Measurements from ENCODE around the gene PROP1.
"Not testable (repeated sequence)": the region's sequence is repeated elsewhere in the genome, so short reads cannot be mapped to it uniquely, and the experiment has no call there.

PROP1 gene

DNA sequence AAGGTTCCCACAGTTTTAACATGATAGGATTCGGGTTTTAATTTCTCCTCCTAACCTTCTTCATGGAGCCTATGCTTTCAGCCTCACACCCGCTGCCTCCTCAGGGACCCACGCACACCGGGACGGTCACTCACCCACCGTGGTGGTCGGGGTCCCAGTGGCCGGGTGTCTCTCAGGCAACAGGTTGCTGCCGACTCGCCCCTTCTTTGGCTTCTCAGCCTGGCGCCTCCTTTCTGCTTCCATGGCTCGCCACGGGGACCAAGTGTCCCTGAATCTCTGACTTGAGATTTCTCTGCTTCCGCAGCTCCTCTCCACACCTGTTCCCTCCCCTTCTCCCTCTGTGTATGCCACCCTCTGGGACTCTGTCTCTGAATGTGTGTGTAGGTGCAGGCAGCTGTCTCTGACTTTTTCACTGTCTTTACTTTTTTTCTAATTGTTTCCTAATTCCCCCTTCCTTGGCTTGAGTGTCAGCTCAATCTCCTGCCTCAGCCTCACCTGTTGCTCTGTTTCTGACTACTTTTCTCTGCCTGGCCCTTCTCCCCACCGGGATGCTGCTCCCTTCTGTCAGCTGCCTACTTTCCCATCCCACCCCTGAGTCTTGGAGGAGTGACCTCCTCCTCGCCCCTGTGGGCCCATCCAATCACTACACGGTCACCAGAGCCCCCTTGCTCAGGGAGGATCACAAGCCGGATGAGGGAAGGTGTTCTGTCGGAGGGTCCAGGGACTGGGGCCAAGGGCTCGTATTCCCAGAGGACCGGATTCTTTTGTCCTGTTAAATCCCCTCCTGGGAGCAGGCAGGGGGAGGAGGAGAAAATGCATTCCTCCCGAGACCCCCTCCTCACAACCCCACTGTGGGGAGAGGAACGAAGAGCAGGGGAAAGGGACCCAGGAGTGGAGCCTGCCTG lies at the start of gene PROP1:
Gene PROP1, minus strand, starts transcription at position 552 of the 905 bp plus-strand sequence. Its CDS starts 309 bp downstream, at position 243.
- DNase-seq (ENCODE audit: low spot score), result no peak

DNA sequence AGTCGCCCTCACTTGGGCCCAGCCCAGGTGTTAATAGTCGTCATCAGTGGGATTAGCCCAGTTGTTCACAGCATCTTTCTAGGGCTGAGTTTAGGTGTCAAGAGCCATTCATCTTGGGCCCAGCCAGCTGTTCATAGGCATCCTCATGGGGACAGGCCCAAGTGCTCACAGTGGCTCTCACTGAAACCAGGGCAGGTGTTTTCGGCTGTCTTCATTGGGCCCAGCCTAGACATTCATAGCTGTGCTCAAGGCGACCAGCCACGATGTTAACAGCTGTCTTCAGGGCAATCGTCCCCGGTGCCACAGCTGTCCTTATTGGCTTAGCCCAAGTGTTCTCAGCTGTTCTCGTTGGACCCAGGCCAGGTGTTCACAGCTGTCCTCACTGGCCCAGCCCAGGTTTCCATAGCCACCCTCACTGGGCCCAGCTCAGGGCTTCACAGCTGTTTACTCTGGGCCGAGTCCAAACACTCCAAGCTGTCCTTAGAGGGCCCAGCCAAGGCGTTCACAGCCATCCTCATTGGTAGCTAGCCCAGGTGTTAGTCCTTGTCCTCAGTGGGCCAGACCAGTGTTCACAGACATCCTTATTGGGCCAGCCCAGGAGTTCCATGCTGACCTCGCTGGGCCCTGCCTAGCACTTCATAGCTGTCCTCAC lies 23.5 kb upstream of the PROP1 start:
- not testable (repeated sequence) for DNase-seq (ENCODE audit: low spot score)

DNA sequence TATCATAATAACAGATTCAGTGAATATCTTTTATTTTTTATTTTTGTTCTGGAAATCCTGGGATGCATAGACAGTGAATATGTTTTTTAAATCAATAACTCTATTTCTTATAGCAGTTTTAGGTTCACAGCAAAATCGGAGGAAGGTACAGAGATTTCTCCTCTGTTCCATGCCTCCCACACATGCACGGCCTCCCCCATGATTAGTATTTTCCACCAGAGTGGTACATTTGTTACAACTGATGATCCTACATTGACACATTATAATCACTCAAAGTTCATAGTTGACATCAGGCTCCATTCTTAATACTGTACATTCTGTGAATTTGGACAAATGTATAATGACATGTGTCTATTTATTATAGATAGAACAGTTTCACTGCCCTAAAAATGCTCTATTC lies 16.7 kb upstream of the PROP1 start:
- DNase-seq (ENCODE audit: low spot score), result not testable (repeated sequence)

DNA sequence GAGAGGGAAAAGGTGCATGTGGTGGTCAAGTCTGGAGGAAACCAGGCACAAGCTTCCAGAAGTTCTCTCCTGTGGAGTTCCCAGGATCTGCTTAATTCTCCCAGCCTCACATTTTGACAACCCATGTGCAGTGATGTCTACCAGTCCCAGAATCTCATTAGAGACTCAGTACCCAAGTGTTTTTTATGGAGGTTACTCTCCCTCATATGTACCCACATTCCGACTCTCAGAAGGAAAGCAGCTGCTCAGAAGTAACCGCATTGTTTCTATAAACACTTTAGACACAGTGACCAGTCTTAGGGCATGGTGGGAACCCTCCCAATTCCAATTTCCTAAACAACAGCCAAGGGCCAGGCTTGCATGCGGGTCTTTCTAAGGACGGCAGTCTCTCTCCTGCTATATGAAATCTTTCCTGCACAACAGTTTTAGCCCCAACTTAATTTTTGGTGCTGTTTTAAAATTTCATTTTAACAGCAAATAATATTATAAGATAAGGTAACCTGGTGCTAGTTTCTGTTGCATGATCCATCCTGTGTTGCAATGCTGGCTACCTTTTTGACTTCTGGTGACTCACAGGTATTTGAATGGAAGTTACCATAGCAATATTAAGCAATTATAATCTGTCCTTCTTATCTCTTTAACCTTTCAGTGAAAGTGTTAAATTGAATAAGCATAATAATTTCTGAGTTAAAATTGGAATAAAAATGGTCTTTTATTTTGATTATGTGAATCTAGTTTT lies 15.9 kb upstream of the PROP1 start:
- DNase-seq (ENCODE audit: low spot score), result not testable (repeated sequence)

DNA sequence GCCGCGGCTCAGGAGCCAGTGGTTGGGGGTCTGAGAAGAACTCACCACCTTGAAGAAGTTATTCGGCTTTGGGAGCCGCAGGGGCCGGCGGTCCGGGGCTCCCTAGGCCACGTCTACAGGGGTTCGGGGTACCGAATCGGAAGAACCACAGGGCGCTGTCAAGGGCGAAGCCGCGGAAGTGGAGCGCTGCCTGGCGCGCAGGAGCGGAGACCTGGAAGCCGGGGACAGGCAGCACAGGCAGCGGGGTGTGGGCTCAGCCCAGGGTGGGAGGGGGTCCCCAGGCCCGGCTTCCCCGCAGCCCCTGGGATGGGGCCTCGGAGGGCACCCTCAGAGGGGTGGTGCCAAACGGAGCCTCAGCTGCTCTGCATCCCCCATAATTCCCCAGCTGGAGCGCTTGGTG lies 11.2 kb upstream of the PROP1 start:
- not testable (repeated sequence) for DNase-seq (ENCODE audit: low spot score)

DNA sequence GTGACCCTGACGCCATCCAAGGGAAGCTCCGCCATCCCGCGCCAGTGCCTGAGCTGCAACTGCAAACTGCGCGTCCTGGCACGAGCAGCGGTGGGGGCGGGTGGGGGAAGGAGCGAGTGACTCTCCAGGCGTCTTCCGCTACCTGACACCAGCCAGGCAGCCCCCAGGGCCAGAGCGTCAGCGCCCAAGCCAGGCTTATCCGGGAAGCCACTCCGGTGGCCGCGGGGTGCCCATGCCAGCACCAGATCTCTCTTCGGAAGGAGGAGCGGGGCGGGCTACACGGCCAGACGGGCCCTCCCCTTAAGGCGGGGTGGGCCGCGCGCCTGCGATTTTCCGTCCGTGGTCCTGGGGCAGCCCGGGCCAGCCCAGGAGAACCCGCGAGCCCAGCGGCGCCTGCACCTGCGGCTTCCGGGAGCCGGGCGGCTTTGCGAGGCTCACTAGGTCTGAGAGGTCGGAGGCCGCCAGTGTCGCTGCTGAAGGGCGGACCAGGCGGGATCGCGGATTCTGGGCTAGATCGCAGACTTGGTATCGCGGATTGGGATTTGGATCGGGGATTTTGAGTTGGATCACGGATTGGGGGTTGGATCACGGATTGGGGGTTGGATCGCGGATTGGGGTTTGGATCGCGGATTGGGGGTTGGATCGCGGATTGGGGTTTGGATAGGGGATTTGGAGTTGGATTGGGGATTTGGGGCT lies 10.6 kb upstream of the PROP1 start:
- DNase-seq (ENCODE audit: low spot score), result not testable (repeated sequence)

DNA sequence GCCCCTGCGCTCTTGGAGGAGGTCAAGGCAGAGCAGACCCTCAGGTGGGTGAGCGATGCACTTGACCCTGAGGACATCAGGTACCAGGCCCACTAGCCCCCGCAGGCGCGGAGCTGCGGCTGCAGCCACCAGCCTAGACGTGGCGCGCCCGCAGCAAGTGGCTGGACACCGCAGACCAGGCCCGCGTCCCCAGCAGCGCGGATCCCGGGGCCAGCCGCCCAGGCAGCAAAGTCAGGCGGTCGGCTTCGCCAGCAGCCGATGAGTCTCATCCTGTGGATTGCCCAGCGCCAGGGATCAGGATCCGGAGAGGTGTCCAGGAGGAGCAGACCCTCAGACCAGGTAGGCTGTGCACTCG lies 10.1 kb upstream of the PROP1 start:
- DNase-seq (ENCODE audit: low spot score), result not testable (repeated sequence)

DNA sequence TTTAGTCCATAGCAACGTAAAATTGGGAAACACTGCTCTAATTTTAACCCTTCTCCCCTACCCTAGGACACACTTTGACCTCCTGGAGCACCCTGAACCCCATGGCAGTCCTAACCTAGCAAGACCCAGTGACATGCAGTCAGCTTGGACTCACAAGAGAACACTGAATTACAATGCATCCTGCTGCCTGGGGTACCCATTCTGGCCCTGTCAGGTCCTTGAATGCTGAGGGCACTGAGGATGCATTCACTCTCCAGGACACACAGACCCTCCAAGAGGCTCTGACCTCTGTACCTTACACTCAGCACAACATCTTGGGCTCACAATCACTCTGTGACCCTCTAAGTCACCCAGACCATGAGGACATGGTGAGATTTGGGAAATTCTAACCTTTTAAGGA lies 1.8 kb upstream of the PROP1 start:
- no peak for DNase-seq (ENCODE audit: low spot score)

DNA sequence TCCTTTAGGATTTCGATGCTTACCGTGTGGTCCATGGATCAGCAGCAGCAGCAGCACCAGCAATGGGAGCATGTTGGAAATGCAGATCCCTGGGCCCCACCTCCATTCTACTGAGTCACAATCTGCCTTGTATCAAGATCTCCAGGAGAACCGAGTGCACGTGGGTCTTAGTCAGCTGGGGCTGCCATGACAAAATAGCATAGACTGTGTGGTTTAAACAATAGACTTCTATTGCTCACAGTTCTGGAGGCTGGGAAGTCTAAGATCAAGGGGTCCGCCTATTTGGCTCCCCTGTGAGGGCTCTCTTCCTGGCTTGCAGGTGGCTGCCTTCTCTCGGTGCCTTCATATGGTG lies 1.3 kb upstream of the PROP1 start:
- DNase-seq (ENCODE audit: low spot score), result no peak

DNA sequence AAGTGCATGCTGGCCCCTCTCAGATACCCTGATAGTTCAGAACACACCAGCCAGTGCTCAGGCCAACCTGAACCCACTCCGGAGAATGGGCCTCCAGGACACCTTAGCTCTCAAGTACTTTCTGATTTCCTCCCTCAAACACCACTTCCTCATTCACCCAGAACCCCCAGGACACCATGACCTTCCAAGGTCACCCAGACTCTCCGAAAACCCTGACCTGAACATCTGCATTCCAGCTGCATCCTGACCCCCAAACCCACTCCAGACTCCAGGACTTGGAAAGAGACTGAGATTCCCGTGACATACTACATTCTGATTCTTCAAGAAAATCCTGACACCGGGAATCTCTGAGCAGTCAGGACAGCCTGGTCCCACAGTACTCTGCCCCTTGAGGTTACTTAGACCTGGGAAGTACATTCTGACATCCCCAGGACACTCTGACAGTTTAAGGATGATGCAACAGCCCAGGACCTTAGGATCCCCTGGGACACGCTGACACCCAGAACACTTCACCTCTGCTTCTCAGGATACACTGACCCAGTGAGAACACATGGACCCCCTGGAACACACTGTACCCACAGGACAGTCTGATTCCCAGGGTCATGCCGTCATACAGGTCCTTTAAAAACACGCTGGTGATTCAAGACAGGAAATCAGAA lies 747 bp upstream of the PROP1 start:
- no peak for DNase-seq (ENCODE audit: low spot score)

DNA sequence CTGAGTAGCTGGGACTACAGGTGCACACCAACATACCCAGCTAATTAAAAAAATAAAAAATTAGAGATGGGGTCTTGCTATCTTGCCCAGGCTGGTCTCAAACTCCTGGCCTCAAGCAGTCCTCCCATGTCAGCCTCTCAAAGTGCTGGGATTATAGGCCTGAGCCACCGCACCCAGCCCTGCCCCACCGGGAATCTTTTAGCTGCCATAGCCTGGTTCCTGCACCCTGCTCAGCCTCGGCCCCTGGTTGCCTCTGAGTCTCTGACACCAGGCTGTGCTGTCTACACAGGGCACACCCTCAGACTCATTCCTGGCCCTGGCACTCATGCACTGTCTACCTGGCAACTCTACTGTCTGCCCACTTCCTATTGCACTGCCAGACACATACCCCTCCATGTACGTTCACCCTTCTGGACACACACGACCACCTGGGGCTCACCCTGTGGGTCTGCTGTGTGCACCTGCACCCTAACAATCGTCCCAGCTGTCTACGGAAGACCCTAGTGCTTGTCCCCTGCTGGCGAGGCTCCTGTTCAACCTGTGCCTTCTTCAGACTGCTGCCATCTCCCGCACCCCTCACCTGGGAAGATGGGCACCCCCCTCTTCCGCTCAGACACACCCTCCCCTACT lies 1.4 kb downstream of the PROP1 start:
- no peak for DNase-seq (ENCODE audit: low spot score)

DNA sequence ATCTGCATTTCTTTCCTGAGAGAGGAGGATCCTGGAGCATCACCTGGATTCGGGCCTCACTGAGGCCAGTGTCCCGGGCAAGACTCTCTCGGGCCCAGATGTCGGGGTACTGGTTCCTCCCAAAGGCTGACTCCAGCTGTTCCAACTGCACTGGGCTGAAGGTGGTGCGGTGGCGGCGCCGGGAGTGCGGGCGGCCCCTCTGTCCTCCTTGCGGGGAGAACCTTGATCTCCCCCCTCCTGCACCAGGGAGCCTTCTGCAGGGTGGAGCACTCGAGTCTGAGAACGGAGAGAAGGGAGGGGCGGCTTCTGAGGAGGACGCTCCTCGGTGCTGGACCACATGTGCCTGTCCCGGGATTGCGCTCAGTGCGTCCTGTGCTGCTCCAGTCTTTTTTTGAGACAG lies 2.0 kb downstream of the PROP1 start:
- DNase-seq (ENCODE audit: low spot score), result no peak

DNA sequence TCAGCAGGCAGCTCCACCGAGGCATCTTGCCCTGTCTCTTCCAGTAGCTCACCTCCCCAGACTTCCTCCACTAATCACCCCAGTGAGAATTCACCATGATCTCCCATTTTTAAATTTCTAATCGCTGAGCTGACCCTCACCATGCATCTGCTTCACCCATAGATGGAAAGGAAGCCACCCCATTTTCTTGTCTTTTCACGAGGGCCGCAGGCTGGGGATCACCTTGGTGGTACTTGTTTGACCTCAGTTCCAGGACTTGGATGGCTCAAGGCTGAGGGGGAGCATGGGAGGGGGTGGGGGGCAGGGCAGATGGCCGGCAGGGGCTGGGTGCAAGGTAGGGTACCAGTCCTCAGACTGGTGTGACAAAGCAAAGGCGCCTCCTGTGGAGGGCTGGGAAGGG lies 3.6 kb downstream of the PROP1 start:
- no peak for DNase-seq (ENCODE audit: low spot score)

DNA sequence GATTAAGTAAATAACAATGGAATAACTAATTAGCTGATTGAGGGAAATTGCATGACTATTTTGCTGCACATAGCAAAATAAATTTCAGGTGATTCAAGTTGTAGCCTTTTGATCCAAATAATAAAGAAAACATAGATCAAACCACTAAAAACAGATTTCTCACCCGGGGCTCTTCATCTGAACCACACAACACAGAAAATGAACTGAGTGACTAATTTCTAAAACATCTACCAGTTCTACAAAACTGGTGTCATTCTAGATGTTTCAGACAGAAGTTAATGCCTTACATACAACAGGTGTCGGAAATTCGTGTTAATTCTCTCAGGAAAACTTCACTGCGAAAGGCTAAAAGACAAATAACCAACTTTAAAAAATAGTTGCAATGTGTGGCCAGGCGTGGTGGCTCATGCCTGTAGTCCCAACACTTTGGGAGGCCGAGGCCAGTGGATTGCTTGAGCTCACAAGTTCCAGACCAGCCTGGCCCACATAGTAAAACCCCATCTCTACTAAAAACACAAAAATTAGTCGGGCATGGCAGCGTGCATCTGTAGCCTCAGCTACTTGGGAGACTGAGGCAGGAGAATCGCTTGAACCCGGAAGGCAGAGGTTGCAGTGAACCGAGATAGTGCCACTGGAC lies 6.9 kb downstream of the PROP1 start:
- DNase-seq (ENCODE audit: low spot score), result no peak

DNA sequence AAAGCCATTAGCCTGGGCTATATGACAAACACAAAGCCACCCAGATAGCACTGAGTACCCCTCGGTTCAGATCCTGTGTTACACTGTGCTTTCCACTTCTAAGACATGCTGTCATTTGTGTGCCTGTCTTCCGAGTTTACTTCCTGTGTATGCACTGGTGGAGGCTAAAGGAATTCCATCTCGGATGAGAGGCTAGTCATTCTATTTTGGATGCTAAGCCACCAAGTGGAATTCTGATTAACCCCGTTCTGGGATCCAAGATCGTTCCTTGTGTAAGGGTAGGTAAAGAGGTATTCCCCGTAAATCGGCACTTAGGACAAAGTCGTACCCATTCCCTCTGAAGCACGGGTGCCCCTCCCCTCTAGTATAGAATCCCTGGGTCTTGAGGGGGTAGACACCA lies 8.7 kb downstream of the PROP1 start:
- DNase-seq (ENCODE audit: low spot score), result no peak

DNA sequence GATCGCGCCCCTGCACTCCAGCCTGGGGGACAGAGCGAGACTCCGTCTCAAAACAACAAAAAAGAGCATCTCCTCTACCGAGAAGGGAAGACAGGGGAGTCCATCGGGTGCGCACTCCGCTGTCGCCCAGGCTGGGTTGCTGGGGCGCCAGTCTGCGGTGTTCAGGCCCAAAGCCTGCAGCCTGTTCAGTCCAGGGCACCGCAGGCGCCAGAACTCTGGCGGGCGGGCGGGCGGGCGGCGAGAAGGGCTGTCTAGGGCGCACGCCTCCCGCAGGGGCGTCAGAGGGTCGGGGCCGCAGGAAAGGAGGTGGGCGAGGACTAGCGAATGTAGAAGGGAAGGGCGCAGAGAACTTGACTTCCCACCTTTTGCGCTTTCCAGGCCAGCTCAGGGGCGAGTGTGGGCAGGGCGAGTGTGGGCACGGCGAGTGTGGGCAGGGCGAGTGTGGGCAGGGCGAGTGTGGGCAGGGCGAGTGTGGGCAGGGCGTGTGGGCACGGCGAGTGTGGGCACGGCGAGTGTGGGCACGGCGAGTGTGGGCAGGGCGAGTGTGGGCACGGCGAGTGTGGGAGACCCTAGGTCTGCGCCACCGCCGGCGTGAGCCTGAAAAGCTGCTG lies 10.5 kb downstream of the PROP1 start:
- DNase-seq (ENCODE audit: low spot score), result no peak

DNA sequence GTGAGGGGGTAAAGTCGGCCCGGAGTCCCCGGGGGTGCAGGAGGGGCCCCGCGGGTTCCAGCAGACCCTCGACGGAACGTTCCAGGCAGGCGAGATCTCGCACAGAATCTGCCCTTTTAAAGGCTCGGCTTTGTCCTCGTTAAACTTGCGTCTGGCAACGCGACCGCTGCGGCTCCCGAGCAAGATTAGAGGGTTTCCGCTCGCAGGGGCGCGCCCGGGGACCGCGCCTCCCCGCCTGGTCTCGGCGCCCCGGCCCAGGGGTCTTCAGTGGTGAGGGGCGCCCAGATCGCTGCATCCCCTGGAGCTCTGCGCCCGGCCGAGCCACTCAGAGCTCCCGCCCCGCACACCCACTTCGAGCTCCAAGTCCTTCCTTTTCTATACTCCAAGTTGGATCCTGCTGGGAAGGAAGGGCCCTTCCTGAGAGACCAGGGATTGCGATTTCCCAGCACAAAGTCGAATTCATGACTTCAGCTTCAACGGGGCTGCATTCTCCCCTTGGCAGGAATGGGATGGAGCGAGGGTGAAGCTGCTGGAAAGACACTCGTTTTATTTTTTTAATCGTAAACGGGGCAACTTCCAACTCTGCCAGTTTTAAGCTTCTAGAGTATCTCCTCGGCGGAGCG lies 11.3 kb downstream of the PROP1 start:
- no peak for DNase-seq (ENCODE audit: low spot score)

DNA sequence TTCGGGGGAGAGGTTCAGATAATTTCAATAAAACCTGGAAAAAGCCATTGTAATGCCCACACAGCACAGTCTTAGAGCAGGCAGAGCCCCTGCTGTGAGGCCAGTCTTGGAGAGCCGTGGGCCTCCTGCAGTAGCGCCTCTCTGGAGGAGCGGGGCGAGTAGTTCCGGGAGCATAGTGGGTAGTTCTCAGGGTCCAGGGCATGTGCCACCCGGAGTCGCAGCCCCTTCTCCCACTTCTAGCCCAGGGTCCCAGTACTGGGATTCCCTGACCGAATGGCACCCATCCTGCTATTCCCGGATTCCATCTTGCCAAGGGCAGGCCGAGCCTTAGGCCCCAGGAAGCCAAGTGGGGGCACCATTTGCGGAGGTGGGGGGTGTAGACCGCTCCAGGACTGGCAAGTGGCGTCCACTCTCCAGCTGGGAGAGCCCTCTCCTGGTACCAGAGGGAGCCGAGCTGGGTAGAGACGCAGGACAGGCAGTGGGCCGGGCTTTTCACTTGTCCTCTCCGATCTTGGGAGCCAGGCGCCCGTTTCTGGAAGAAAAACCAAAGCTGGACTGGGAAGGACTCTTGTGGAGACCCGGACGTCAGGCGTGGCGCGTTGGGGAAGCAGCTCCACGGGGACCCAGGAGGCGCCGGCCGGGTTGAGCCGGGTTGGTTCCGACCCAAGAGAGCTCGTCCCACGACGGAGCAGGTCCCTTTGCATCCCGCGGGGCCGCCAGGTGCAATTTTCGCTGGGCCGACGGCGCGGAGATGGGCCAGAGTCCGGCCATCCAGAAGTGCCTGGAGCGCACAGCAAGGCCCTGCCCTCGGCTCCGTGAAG lies 12.1 kb downstream of the PROP1 start:
- no peak for DNase-seq (ENCODE audit: low spot score)

DNA sequence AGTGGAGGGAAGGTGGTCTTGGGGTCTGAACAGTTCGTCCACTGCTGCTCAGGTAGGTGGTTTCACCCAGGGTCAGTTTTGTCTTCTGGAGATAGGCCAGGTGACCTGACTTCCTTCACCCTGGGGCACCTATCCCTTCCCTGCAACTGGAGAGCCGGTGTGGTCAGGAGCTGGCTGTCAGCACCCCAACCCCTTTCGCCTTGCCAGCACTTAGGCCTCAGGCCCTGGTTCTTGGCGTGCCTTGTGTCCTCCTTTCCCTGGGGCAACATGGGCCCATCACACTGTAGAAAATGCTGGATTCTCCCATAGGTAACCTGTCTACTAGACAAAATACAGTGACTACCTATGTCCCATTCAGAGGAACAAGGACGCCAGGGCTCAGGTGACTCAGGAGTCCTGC lies 13.1 kb downstream of the PROP1 start:
- DNase-seq (ENCODE audit: low spot score), result no peak
